ENCODE data around the gene VPS35. TPM values are rescaled to one million over a fixed set of nuclear protein-coding genes. Genes with fewer than 3 reads are reported as not detected.

VPS35 gene
- 97.8 and 99.8 TPM in 2 replicates for total RNA-seq (2014; rRNA removed; shearing (Covaris generic))

DNA sequence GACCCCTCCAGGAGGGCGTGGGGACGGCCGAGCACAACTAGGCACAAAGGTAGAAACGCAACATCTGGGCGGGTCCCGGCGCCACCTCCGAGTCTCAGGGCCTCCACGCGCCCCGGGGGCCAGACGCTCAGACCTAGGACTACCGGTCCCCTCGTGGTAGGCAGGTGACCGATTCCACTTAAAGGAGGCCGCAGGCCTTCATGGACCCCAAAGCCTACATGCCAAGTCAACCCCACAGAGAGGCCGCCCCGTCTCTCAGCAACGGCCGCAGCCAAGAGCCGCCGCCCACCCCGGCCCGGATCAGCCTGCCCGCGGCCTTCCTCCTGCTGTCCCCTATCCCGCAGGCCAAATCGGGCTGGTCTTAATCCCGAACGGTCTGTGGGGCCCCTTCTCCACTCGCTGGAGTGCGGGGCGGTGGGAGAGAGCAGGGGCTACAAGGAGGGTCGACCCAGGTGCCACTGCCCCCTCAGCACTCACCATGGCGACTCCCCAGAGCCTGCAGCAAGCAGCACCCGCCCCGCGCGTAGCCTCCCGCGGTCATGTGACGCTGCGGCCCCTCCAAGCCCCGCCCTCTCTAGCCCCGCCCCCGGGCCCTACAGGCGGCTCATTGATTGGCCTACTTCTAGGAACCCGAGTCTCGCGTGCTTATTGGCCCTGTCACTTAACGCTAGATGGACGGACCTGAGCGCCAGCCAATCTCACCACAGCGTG is at the start of gene VPS35:
Gene VPS35 (minus strand): TSS at position 525 of the 711 bp plus-strand sequence. CDS start 45 bp downstream, at position 480.
- Histone ChIP-seq H3K36me3 (peaks cover 22% of the 10 kb centered on the region), H3K4me1 (peaks cover 8% of the 10 kb centered on the region), H3K27me3 (no peaks in the 10 kb centered on the region), H3K4me3 (peak within 1 kb of the TSS; percentile 86), H3K27ac (peak within 1 kb of the TSS; percentile 93), H3K9me3 (replicated peaks) (no peaks in the 10 kb centered on the region)
- peak; percentile 99 for DNase-seq

DNA sequence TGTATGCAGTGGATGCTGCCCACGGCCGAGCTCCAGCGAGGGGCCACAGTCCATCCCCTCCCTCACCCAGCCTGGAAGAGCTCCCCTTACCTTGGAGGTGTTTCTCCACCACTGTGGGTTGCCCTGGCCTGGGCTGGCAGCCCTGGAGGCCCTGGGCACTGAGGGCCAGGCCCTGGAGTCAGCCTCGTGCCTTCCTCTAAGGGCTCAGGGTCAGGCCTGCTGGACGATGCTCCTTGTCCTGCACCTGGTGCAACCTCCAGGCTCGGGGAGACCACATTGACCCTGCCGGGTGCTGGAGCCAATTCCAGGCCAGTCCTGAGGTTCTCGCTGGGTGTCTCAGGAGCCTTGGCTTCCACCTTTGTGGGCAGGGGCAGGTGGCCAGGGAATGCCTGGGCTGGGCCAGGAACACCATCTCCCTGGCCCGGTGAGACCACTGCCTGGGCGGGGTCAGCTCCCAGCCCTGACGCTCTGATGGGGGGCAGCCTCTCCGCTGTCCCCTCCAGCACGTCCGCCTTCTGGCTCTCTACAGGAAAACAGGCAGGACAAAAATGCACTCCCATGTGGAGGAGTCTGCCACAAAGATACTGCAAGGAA is 48.7 kb upstream of the VPS35 start:
- Histone ChIP-seq H3K27me3 (no peaks in the 10 kb centered on the region), H3K27ac (no peak overlapping the region), H3K4me3 (no peak overlapping the region), H3K36me3 (no peaks in the 10 kb centered on the region), H3K4me1 (no peaks in the 10 kb centered on the region; the same call in 1 of the 2 replicates), H3K9me3 (replicated peaks) (no peaks in the 10 kb centered on the region)
- DNase-seq, result no peak

DNA sequence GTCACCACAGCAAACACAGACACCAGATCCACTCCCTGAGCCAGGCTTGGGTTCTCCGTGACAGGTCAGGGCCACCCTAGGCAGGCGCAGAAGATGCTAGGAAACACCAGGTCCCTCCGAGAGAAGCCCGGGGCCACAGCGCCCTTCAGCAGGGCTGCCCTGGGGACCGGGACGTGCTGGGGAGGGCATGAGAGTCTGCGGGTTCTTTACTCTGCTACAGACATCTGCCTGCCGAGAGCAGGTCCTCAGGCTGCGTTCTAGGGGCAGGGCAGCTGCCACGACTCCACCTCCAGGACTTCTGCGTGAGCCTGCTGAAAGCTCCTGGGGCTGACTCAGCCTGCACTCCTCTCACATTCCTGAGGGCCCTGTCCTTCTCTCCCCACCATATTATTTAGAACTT is 47.7 kb upstream of the VPS35 start:
- H3K4me1 ChIP-seq, result no peaks in the 10 kb centered on the region; the same call in 1 of the 2 replicates
- no peak overlapping the region for H3K27ac ChIP-seq
- H3K27me3 ChIP-seq, result no peaks in the 10 kb centered on the region
- H3K9me3 ChIP-seq (replicated peaks), result no peaks in the 10 kb centered on the region
- no peak overlapping the region for H3K4me3 ChIP-seq
- peak in 1 of 2 experiments; percentile 30 for DNase-seq
- H3K36me3 ChIP-seq, result no peaks in the 10 kb centered on the region

DNA sequence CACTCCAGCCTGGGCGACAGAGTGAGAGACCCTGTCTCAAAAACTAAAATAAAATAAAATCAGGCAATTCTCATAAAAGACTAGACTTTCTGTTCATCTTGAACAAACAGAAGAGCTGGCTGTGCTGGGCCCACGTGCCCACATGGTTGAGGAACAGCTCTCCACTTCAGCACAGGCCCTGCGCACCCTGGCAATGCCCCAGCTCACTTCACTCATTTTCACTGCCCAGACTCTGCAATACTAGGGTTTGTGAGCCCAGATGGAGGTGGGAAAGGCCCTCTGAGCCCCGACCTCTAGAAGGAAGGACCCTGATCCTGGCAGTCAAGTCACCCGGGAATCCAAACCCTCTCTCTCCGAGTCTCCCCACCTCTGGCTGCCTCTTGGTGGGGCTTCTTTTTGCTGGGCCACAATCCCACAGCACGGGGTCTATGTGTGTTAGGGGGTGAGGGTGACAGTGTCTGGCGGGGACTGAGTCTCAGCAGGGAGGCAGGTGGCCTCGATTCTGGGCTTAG is 44.4 kb upstream of the VPS35 start:
- no peaks in the 10 kb centered on the region for H3K9me3 ChIP-seq (replicated peaks)
- no peak overlapping the region for H3K27ac ChIP-seq
- H3K4me3 ChIP-seq, result no peak overlapping the region
- H3K4me1 ChIP-seq, result no peaks in the 10 kb centered on the region; the same call in 1 of the 2 replicates
- DNase-seq, result no peak
- H3K36me3 ChIP-seq, result no peaks in the 10 kb centered on the region
- no peaks in the 10 kb centered on the region for H3K27me3 ChIP-seq

DNA sequence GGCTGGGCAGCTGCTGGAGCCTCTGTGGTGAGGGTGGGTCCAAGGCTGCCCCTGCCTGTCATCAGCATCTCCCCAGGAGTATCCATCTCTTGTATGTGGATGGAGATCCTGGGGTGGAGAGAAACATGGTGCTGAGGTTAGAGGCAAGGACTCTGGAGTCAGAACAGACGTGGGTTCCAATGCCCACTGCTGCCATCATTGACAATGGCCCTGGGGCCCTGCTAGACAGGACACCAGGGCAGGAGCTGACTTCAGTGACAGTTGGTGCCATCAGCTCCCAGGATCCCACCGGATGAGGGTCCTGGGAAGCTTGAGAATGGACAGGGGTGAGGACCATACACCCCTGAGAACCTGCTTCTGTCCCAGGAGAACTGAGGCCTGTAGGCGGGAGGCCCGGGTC is 43.6 kb upstream of the VPS35 start:
- H3K4me3 ChIP-seq, result no peak overlapping the region
- H3K27ac ChIP-seq, result no peak overlapping the region
- H3K27me3 ChIP-seq, result no peaks in the 10 kb centered on the region
- H3K9me3 ChIP-seq (replicated peaks), result no peaks in the 10 kb centered on the region
- DNase-seq, result no peak
- no peaks in the 10 kb centered on the region; the same call in 1 of the 2 replicates for H3K4me1 ChIP-seq
- no peaks in the 10 kb centered on the region for H3K36me3 ChIP-seq

DNA sequence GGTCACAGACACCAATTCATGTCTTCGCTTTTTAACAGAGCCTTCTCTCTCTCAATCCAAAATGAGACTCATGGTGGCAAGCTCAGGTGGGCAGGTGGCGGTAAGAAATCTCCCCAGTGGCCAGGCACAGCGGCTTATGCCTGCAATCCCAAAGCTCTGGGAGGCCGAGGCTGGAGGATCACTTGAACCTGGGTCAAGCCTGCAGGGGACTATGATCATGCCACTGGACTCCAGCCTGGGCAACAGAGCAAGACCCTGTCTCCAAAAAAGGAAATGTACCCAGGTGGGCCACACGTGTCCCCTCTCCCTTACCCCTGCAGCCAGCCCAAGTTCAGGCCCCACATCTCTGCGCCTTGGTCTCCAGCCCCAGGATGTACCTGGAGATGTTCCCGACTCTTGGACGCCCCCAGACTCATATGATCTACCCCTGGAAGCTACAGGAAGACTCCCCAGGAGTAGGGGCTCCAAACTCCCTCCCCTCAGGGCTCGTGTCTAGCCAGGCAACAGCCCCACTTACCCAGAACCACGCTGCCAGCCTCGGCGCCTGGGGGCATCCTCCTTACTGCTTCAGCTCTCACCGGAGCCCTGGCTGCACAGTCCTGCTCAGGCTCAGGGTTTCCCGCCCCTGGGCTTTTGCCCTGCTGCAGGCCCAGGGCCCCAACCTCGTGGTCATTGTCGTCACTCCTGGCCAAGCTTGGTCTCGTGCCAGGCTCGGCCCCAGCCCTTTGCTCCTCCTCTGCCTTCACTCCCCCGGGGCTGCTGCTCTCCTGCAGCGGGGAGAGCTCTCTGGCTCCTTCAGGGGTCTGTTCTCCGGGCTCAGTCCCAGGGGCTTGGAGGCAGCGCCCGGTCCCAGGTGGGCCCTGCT is 42.9 kb upstream of the VPS35 start:
- H3K4me3 ChIP-seq, result no peak overlapping the region
- H3K27me3 ChIP-seq, result no peaks in the 10 kb centered on the region
- H3K36me3 ChIP-seq, result no peaks in the 10 kb centered on the region
- H3K27ac ChIP-seq, result no peak overlapping the region
- peak; percentile 41 to 54 for DNase-seq
- no peaks in the 10 kb centered on the region; the same call in 1 of the 2 replicates for H3K4me1 ChIP-seq
- no peaks in the 10 kb centered on the region for H3K9me3 ChIP-seq (replicated peaks)

DNA sequence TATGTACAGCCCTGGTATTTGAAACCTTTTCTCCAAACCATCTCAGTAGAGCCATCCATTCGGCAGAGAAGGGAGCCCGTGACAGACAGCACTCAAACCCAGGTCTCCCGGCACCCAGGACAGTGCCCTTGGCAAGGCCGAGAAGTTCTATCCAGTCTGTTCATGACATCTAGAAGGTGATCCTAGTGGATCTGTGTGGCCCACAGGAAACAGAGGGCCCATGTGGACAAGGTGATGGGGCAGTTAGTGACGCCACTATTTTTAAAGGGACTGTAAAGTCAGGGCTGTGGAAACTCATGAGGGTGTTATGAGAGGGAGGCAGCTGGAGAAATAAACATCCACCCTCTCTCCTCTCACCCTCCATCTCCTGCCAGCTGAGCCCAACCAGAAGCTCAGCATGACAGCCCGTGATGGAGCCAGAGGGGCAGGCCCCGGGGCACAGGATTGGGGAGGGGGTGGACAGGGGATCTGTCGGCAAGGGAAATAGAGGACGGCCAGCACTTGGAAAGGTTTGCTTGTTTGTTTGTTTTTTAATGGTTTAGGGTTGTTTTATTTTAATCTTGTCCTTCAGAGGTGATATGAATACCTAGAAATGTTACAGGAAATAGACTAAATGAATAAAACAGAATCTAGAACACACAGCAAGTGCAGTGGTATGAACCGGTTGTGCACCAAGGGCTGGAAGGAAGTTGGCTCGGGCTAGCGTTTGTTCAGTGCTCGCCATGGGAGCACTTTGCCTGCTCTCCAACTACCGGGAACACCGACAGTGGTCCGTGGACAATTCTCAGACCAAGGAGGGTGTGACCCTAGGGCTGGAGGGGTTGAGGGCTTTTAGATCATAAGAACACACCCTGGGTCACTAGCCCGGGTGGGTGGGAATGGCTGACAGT is 42.1 kb upstream of the VPS35 start:
- no peak overlapping the region for H3K4me3 ChIP-seq
- H3K4me1 ChIP-seq, result no peaks in the 10 kb centered on the region
- no peaks in the 10 kb centered on the region for H3K27me3 ChIP-seq
- H3K27ac ChIP-seq, result no peak overlapping the region
- no peak for DNase-seq
- H3K9me3 ChIP-seq (replicated peaks), result no peaks in the 10 kb centered on the region
- no peaks in the 10 kb centered on the region for H3K36me3 ChIP-seq

DNA sequence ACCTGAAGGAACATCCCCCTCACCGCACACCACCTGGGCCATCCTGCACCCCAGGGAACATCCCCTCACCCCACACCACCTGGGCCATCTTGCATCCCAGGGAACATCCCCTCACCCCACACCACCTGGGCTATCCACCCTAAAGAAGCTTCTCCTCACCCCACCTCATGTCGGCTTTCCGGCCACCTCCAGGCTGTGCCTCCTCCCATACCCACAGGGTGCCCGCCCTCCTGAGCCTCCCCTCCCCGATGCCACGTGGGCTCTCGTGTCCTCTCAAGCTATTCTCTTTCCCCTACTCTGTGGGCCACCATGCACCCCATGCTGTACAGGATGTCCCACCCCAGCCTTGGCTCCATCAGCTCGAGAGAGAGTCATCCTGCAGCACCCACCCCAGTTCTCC is 41.1 kb upstream of the VPS35 start:
- Histone ChIP-seq H3K4me3 (no peak overlapping the region), H3K27me3 (no peaks in the 10 kb centered on the region), H3K9me3 (replicated peaks) (no peaks in the 10 kb centered on the region; the same call in 1 of the 2 replicates), H3K4me1 (no peaks in the 10 kb centered on the region), H3K27ac (no peak overlapping the region), H3K36me3 (no peaks in the 10 kb centered on the region)
- DNase-seq, result no peak

DNA sequence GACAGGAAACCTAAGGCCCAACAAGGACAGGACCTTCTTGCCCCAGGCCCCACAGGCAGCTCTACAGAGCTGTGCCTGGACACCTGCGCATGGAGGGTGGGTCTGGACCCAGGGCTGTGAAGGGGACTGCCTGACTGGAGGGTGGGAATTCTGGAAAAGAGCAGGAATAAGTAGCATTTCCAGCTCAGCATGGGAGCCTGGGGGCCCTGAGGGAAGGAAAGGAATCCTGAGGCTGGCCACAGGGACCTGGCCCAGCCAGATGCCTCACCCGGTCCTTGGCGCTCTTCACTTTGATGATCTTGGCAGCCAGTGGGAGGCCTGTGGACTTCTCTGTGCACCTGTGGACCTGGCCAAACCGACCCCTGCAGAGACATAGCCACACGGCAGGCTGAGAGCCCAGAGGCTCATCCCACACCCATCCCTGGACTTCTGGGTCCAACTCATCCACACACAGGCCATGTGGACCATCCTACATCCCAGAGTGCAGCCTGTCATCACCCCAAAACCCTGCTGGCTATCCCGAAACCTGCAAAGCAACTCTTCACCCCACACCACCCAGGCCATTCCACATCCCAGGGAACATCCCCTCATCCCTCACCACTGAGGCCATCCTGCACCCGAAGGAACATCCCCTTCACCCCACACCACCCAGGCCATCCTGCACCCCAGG is 40.5 kb upstream of the VPS35 start:
- no peaks in the 10 kb centered on the region for H3K27me3 ChIP-seq
- no peak for DNase-seq
- H3K27ac ChIP-seq, result no peak overlapping the region
- H3K4me3 ChIP-seq, result no peak overlapping the region
- H3K4me1 ChIP-seq, result no peaks in the 10 kb centered on the region
- H3K9me3 ChIP-seq (replicated peaks), result no peaks in the 10 kb centered on the region; the same call in 1 of the 2 replicates
- H3K36me3 ChIP-seq, result no peaks in the 10 kb centered on the region

DNA sequence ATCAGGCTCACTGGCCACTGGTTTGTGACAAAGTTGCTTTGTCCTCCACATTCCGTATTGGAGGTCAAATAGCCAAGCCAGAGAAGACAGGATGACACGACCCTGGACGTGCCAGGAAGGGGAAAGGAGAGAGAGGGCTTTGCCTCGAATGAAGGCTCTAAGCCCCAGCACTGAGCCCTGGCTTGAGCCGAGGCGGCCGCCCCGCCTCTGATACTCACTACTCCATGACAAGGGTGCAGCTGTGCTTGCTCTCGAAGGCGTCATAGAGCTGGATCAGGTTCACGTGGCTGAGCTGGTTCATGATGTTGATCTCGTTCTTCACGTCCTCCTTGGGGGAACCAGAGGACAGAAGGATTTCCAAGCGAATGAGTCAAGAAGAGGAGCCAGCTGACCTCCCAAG is 39.8 kb upstream of the VPS35 start:
- Histone ChIP-seq H3K4me1 (no peaks in the 10 kb centered on the region), H3K4me3 (no peak overlapping the region), H3K27ac (no peak overlapping the region), H3K36me3 (no peaks in the 10 kb centered on the region), H3K27me3 (no peaks in the 10 kb centered on the region), H3K9me3 (replicated peaks) (no peaks in the 10 kb centered on the region; the same call in 1 of the 2 replicates)
- DNase-seq, result no peak

DNA sequence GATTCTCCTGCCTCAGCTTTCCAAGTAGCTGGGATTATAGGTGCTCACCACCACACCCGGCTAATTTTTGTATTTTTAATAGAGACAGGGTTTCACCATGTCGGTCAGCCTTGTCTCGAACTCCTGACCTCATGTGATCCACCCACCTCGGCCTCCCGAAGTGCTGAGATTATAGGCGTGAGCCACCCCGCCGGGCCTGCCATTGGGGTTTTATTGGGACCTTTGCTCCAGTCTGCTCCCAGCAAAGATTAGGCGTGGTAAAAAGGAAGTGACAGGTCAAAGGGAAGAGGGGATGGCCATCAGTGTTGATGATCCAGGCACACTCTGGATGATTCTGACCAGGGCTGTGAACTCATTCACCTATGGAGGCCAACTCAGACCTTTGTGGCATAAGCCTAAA is 38.7 kb upstream of the VPS35 start:
- H3K36me3 ChIP-seq, result no peaks in the 10 kb centered on the region
- H3K27ac ChIP-seq, result no peak overlapping the region
- no peaks in the 10 kb centered on the region for H3K4me1 ChIP-seq
- no peaks in the 10 kb centered on the region for H3K27me3 ChIP-seq
- no peak overlapping the region for H3K4me3 ChIP-seq
- no peak for DNase-seq
- no peaks in the 10 kb centered on the region; the same call in 1 of the 2 replicates for H3K9me3 ChIP-seq (replicated peaks)

DNA sequence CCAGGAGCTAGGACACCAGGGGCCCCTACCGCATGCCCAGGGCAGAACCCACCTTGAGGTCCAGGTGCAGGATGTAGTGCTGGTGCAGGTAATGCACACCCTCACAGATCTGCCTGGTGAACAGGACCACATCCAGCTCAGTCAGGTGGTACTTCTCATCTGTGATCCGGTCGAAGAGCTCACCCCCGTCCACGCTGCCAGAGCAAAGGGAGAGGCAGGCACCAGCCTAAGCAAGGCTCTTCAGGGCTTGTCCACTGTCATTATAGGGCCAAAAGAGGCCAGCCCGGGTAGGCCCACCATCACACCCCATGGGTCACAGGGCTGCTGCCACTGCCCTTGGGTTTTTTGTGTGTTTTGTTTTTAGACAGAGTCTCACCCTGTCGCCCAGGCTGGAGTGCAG is 38.2 kb upstream of the VPS35 start:
- Histone ChIP-seq H3K27me3 (no peaks in the 10 kb centered on the region), H3K27ac (no peak overlapping the region), H3K4me3 (no peak overlapping the region), H3K9me3 (replicated peaks) (no peaks in the 10 kb centered on the region; the same call in 1 of the 2 replicates), H3K4me1 (no peaks in the 10 kb centered on the region), H3K36me3 (no peaks in the 10 kb centered on the region)
- no peak for DNase-seq

DNA sequence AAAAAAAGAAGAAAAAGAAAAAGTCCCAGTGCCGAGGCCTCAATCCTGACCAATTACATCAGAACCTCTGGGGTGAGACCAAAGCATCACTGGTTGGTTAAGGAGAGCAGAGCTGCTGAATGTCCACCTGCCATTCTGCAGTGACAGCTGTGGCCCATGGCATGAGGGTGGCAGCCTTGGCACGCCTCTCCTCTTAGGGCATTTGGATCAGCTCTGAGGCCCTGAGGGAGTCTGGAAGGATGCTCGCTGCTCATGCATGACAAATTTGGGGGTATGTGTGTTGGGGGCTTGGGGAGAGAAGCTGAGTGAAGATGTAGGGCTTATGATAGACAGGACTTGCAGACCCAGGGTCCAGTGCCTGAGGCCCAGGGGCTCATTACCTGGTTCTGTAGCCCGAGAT is 32.9 kb upstream of the VPS35 start:
- Histone ChIP-seq H3K36me3 (no peaks in the 10 kb centered on the region), H3K27ac (no peak overlapping the region), H3K4me1 (no peaks in the 10 kb centered on the region), H3K27me3 (no peaks in the 10 kb centered on the region), H3K9me3 (replicated peaks) (no peaks in the 10 kb centered on the region; the same call in 1 of the 2 replicates), H3K4me3 (no peak overlapping the region)
- peak in 1 of 2 experiments; percentile 29 for DNase-seq

Data from SJCRH30 (cell line).